Endothelial cell of umbilical vein (primary cell): ENCODE measurements around the gene HBA2.
"Not testable (repeated sequence)": the region's sequence is repeated elsewhere in the genome, so short reads cannot be mapped to it uniquely, and the experiment has no call there.

Source experiments
- EZH2 ChIP-seq: IDR thresholded peaks from 2 replicates; pipeline ENCODE4 v1.6.1; 2012; ENCODE audit warnings: borderline replicate concordance, low read depth, mild to moderate bottlenecking, moderate library complexity, low read length, inconsistent platforms; ENCODE audit not compliant: severe bottlenecking
- JUN ChIP-seq: IDR thresholded peaks from 2 replicates; pipeline ENCODE4 v1.6.1; 2011; ENCODE audit warnings: borderline replicate concordance, low read depth; ENCODE audit not compliant: insufficient read length, insufficient read depth
- MYC ChIP-seq: IDR thresholded peaks from one replicate; pipeline ENCODE4 v1.6.1; 2011; ENCODE audit warnings: mild to moderate bottlenecking, low read depth, low read length
- POLR2A ChIP-seq: IDR thresholded peaks from 2 replicates; pipeline ENCODE4 v1.6.1; 2012; ENCODE audit warnings: low read depth, mild to moderate bottlenecking, control low read depth, low read length
- TF ChIP-seq, protein P1 (sequence below), 2 donors: IDR thresholded peaks; 1 replicate in 1 of 2; 2 replicates in 1 of 2; pipeline ENCODE4 v1.5.1; 2011; ENCODE audit warnings: low read length in 2 of 2, mild to moderate bottlenecking in 2 of 2, moderate library complexity in 2 of 2, control low read depth in 1 of 2, inconsistent platforms in 1 of 2, low read depth in 1 of 2; ENCODE audit not compliant: insufficient read depth in 1 of 2; ENCODE audit errors: extremely low read depth in 1 of 2
- TF ChIP-seq, protein P2 (sequence below): IDR thresholded peaks from 2 replicates; pipeline ENCODE4 v1.6.1; 2011; ENCODE audit not compliant: insufficient read depth, insufficient read length

DNA sequence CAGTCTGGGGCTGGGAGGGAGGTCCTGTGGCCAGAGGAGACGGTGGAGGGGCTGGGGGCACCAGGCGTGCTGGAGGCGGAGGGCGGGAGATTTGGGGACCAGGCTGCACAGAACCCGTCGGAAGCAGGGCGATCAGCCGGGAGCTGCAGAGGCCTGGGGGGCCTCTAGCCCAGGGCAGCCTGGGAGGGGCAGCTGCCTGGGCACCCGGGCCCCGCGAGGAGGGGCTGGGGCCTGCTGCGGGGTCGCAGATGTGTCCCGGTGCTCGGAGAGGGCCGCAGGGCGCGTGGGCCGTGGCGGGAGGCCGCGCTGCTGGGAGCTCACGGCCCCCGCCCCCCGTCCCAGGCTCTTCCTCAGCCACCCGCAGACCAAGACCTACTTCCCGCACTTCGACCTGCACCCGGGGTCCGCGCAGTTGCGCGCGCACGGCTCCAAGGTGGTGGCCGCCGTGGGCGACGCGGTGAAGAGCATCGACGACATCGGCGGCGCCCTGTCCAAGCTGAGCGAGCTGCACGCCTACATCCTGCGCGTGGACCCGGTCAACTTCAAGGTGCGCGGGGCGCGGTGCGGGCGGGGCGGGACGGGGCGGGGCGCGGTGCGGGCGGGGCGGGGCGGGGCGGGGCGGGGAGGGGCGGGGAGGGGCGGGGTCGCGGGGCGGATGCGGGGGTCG, 19.0 kb upstream of the HBA2 start:
- TF ChIP-seq MYC, EZH2, POLR2A, JUN: not testable (repeated sequence)
- TF ChIP-seq, protein P1, sequence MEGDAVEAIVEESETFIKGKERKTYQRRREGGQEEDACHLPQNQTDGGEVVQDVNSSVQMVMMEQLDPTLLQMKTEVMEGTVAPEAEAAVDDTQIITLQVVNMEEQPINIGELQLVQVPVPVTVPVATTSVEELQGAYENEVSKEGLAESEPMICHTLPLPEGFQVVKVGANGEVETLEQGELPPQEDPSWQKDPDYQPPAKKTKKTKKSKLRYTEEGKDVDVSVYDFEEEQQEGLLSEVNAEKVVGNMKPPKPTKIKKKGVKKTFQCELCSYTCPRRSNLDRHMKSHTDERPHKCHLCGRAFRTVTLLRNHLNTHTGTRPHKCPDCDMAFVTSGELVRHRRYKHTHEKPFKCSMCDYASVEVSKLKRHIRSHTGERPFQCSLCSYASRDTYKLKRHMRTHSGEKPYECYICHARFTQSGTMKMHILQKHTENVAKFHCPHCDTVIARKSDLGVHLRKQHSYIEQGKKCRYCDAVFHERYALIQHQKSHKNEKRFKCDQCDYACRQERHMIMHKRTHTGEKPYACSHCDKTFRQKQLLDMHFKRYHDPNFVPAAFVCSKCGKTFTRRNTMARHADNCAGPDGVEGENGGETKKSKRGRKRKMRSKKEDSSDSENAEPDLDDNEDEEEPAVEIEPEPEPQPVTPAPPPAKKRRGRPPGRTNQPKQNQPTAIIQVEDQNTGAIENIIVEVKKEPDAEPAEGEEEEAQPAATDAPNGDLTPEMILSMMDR (IDR thresholded peaks at IDR 0.05; ENCODE audit: extremely low read depth in 1 of 2, insufficient read depth in 1 of 2, low read depth in 1 of 2, low read length in 2 of 2), result not testable (repeated sequence)
- TF ChIP-seq, protein P2, sequence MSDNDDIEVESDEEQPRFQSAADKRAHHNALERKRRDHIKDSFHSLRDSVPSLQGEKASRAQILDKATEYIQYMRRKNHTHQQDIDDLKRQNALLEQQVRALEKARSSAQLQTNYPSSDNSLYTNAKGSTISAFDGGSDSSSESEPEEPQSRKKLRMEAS, result not testable (repeated sequence)
